SK-N-SH treated with all-trans-retinoic acid at 6 μM for 48 hours (cell line): ENCODE results near the gene SLC35C1.

Experiments used
- ATAC-seq: fragments of 200-7000 bp; cut with Tn5 transposase; 3 replicates; pipeline ENCODE4 v1.9.1; 2020; ENCODE audit warnings: mild to moderate bottlenecking, moderate library complexity
- ARNTL ChIP-seq: fragments of 450-650 bp; formaldehyde crosslinking; IDR thresholded peaks from 2 replicates; pipeline ENCODE4 v1.5.0; 2020; ENCODE audit warnings: low read depth, mild to moderate bottlenecking, moderate library complexity, borderline replicate concordance
- BACH2 ChIP-seq: fragments of 250-450 bp; sonication (Bioruptor Pico); IDR thresholded peaks from 2 replicates; pipeline ENCODE4 v1.9.0; 2021; ENCODE audit warnings: mild to moderate bottlenecking, borderline replicate concordance
- CREB5 ChIP-seq: fragments of 250-450 bp; sonication (Bioruptor Pico); IDR thresholded peaks from 2 replicates; pipeline ENCODE4 v1.5.1; 2020; ENCODE audit warnings: low read depth, mild to moderate bottlenecking, moderate library complexity
- CSDC2 ChIP-seq: fragments of 250-450 bp; sonication (Bioruptor Pico); IDR thresholded peaks from 2 replicates; pipeline ENCODE4 v1.5.0; 2020; ENCODE audit warnings: mild to moderate bottlenecking, moderate library complexity
- CSRNP3 ChIP-seq: fragments of 250-450 bp; sonication (Bioruptor Pico); IDR thresholded peaks from 2 replicates; pipeline ENCODE4 v1.5.1; 2021; ENCODE audit warnings: mild to moderate bottlenecking, moderate library complexity
- ESRRG ChIP-seq: fragments of 250-450 bp; sonication (Bioruptor Pico); IDR thresholded peaks from 2 replicates; pipeline ENCODE4 v1.6.1; 2021; ENCODE audit warnings: mild to moderate bottlenecking
- GLIS3 ChIP-seq: fragments of 250-450 bp; sonication (Bioruptor Pico); IDR thresholded peaks from 2 replicates; pipeline ENCODE4 v1.5.0; 2020; ENCODE audit warnings: mild to moderate bottlenecking, moderate library complexity
- ISL1 ChIP-seq: fragments of 250-450 bp; sonication (Bioruptor Pico); IDR thresholded peaks from 2 replicates; pipeline ENCODE4 v2.1.2; 2022; ENCODE audit warnings: mild to moderate bottlenecking, moderate library complexity
- PATZ1 ChIP-seq: fragments of 250-450 bp; sonication (Bioruptor Pico); IDR thresholded peaks from 2 replicates; pipeline ENCODE4 v1.8.0; 2020; ENCODE audit warnings: mild to moderate bottlenecking, moderate library complexity, borderline replicate concordance
- PPARA ChIP-seq: fragments of 250-450 bp; sonication (Bioruptor Pico); IDR thresholded peaks from 2 replicates; pipeline ENCODE4 v1.5.0; 2020; ENCODE audit warnings: mild to moderate bottlenecking, borderline replicate concordance
- SNAI2 ChIP-seq: fragments of 250-450 bp; sonication (Bioruptor Pico); IDR thresholded peaks from 2 replicates; pipeline ENCODE4 v1.5.0; 2020; ENCODE audit warnings: mild to moderate bottlenecking, moderate library complexity
- TCF4 ChIP-seq: fragments of 250-450 bp; sonication (Bioruptor Pico); IDR thresholded peaks from 2 replicates; pipeline ENCODE4 v1.8.0; 2021; ENCODE audit warnings: mild to moderate bottlenecking, moderate library complexity, borderline replicate concordance
- TOX ChIP-seq: fragments of 250-450 bp; sonication (Bioruptor Pico); IDR thresholded peaks from 2 replicates; pipeline ENCODE4 v1.8.0; 2021; ENCODE audit warnings: mild to moderate bottlenecking, moderate library complexity, borderline replicate concordance
- TSHZ2 ChIP-seq: fragments of 250-450 bp; sonication (Bioruptor Pico); IDR thresholded peaks from 2 replicates; pipeline ENCODE4 v1.5.0; 2020; ENCODE audit warnings: mild to moderate bottlenecking, moderate library complexity
- ZFP3 ChIP-seq: fragments of 250-450 bp; sonication (Bioruptor Pico); IDR thresholded peaks from 2 replicates; pipeline ENCODE4 v1.5.0; 2020; ENCODE audit warnings: mild to moderate bottlenecking, moderate library complexity
- ZFP30 ChIP-seq: fragments of 450-650 bp; formaldehyde crosslinking; IDR thresholded peaks from 2 replicates; pipeline ENCODE4 v1.5.0; 2022; ENCODE audit warnings: mild to moderate bottlenecking, moderate library complexity
- ZNF565 ChIP-seq: fragments of 450-650 bp; formaldehyde crosslinking; conservative IDR thresholded peaks from 2 replicates; pipeline ENCODE4 v1.5.0; 2020; ENCODE audit warnings: low read depth, mild to moderate bottlenecking, moderate library complexity
- ZNF8 ChIP-seq: fragments of 450-650 bp; formaldehyde crosslinking; IDR thresholded peaks from 2 replicates; pipeline ENCODE4 v1.5.0; 2020; ENCODE audit warnings: mild to moderate bottlenecking, moderate library complexity

The SLC35C1 gene

GRCh38 chr11:45830596-45830995 is 25.6 kb downstream of the SLC35C1 start (continued):
- TF ChIP-seq ESRRG (CRISPR knock-in tag) (no peak), ZFP30 (no peak)

GRCh38 chr11:45832811-45833441 is 28.0 kb downstream of the SLC35C1 start:
- TF ChIP-seq ZNF565 (no peak), ESRRG (CRISPR knock-in tag) (no peak), ISL1 (CRISPR knock-in tag) (no peak), CREB5 (CRISPR knock-in tag) (no peak), ARNTL (CRISPR knock-in tag) (no peak), TSHZ2 (CRISPR knock-in tag) (no peak), CSDC2 (CRISPR knock-in tag) (no peak), TOX (CRISPR knock-in tag) (no peak), GLIS3 (CRISPR knock-in tag) (no peak), ZFP3 (CRISPR knock-in tag) (no peak), ZFP30 (no peak), BACH2 (CRISPR knock-in tag) (no peak), ZNF8 (CRISPR knock-in tag) (no peak), PATZ1 (no peak), TCF4 (CRISPR knock-in tag) (no peak), SNAI2 (CRISPR knock-in tag) (no peak), PPARA (CRISPR knock-in tag) (no peak)

GRCh38 chr11:45833761-45834160 is 28.8 kb downstream of the SLC35C1 start:
- TF ChIP-seq ARNTL (CRISPR knock-in tag) (no peak), ESRRG (CRISPR knock-in tag) (no peak)
- no peak for ATAC-seq

More at GRCh38 chr11:45832811-45833441, 28.0 kb downstream of the SLC35C1 start:
- ATAC-seq = no peak

- TF ChIP-seq TSHZ2 (CRISPR knock-in tag) = no peak
- no peak for TF ChIP-seq CSRNP3 (CRISPR knock-in tag)
Observed at GRCh38 chr11:45834298-45834756, 29.4 kb downstream of the SLC35C1 start.

More at GRCh38 chr11:45834298-45834756, 29.4 kb downstream of the SLC35C1 start:
- no peak for ATAC-seq
